SU-DHL-6 (cell line): Measurements from ENCODE around the gene PLPP3.

Experiments used
- H2AFZ ChIP-seq: fragments of 200-600 bp; sonication (generic); 2 replicates; pipeline ENCODE4 v1.6.1; 2014; ENCODE audit warnings: low read depth, mild to moderate bottlenecking, moderate library complexity, mixed read lengths, antibody characterized with exemption, low read length; ENCODE audit not compliant: severe bottlenecking
- H3F3A ChIP-seq: fragments of 200-600 bp; shearing (Covaris generic); 2 replicates; pipeline ENCODE4 v1.6.0; 2016; ENCODE audit warnings: antibody characterized with exemption, mild to moderate bottlenecking; ENCODE audit not compliant: insufficient read depth
- H3K27ac ChIP-seq: fragments of 200-600 bp; sonication (generic); 2 replicates; pipeline ENCODE4 v1.5.1; 2016; ENCODE audit warnings: low read depth, mild to moderate bottlenecking, low read length, moderate library complexity, mixed read lengths
- H3K27me3 ChIP-seq: fragments of 200-600 bp; sonication (generic), shearing (Covaris generic); 2 replicates; pipeline ENCODE4 v1.6.0; 2014; ENCODE audit warnings: mild to moderate bottlenecking, low read length
- H3K36me3 ChIP-seq: fragments of 200-600 bp; sonication (generic); 2 replicates; pipeline ENCODE4 v1.6.1; 2014; ENCODE audit warnings: mild to moderate bottlenecking, low read length, mixed read lengths
- H3K4me2 ChIP-seq: fragments of 300-600, 200-600 bp; shearing (Covaris generic), sonication (generic); 2 replicates; pipeline ENCODE4 v1.6.0; 2014; ENCODE audit warnings: low read length, low read depth, mild to moderate bottlenecking; ENCODE audit not compliant: poor library complexity, severe bottlenecking
- H3K4me3 ChIP-seq: fragments of 200-600 bp; sonication (generic); 2 replicates; pipeline ENCODE4 v1.5.1; 2014; ENCODE audit warnings: antibody characterized with exemption, low read length, mild to moderate bottlenecking, mixed read lengths; ENCODE audit not compliant: insufficient read depth, poor library complexity, severe bottlenecking
- H3K79me2 ChIP-seq: fragments of 200-600 bp; sonication (generic); 2 replicates; pipeline ENCODE4 v1.6.1; 2014; ENCODE audit warnings: mild to moderate bottlenecking, low read length, moderate library complexity; ENCODE audit not compliant: insufficient read depth
- H3K9ac ChIP-seq: fragments of 200-600 bp; sonication (generic); 2 replicates; pipeline ENCODE4 v1.7.0; 2014; ENCODE audit warnings: mild to moderate bottlenecking, low read length
- H3K9me2 ChIP-seq: fragments of 200-600 bp; sonication (generic); replicated peaks from 2 replicates; pipeline ENCODE4 v1.6.1; 2014; ENCODE audit warnings: low read length; ENCODE audit not compliant: insufficient read depth
- H3K9me3 ChIP-seq: fragments of 200-600 bp; sonication (generic); 2 replicates; pipeline ENCODE4 v1.6.1; 2014; ENCODE audit warnings: low read length, mixed read lengths; ENCODE audit not compliant: insufficient read depth
- H4K20me1 ChIP-seq: fragments of 200-600 bp; sonication (generic); 2 replicates; pipeline ENCODE4 v1.6.1; 2014; ENCODE audit warnings: low read depth, mild to moderate bottlenecking, antibody characterized with exemption, low read length, moderate library complexity, mixed read lengths
- EZH2phosphoT487 ChIP-seq: fragments of 200-600 bp; sonication (generic), shearing (Covaris generic); conservative IDR thresholded peaks from 2 replicates; pipeline ENCODE4 v1.6.1; 2018; ENCODE audit warnings: mild to moderate bottlenecking, antibody characterized with exemption, low read length, moderate library complexity, mixed read lengths
- TF ChIP-seq, protein P1 (sequence below): fragments of 200-600 bp; sonication (generic); IDR thresholded peaks from one replicate; pipeline ENCODE4 v1.5.1; 2017; ENCODE audit warnings: antibody characterized with exemption, mild to moderate bottlenecking, low read length, moderate library complexity; ENCODE audit not compliant: insufficient read depth, poor library complexity, severe bottlenecking

PLPP3 gene

GRCh38 chr1:56548571-56548970 is 30.8 kb downstream of the PLPP3 start:
- Histone ChIP-seq H3K9me2 (no peaks in the 10 kb centered on the region), H3K27ac (no peak overlapping the region), H3K79me2 (no peaks in the 10 kb centered on the region), H4K20me1 (no peaks in the 10 kb centered on the region), H3K4me2 (no peak overlapping the region), H3K27me3 (no peaks in the 10 kb centered on the region), H2AFZ (no peak overlapping the region), H3K4me3 (no peak overlapping the region), H3F3A (no peaks in the 10 kb centered on the region), H3K9ac (no peak overlapping the region), H3K36me3 (no peaks in the 10 kb centered on the region), H3K9me3 (no peaks in the 10 kb centered on the region)
- TF ChIP-seq EZH2phosphoT487, result no peak
- TF ChIP-seq, protein P1, sequence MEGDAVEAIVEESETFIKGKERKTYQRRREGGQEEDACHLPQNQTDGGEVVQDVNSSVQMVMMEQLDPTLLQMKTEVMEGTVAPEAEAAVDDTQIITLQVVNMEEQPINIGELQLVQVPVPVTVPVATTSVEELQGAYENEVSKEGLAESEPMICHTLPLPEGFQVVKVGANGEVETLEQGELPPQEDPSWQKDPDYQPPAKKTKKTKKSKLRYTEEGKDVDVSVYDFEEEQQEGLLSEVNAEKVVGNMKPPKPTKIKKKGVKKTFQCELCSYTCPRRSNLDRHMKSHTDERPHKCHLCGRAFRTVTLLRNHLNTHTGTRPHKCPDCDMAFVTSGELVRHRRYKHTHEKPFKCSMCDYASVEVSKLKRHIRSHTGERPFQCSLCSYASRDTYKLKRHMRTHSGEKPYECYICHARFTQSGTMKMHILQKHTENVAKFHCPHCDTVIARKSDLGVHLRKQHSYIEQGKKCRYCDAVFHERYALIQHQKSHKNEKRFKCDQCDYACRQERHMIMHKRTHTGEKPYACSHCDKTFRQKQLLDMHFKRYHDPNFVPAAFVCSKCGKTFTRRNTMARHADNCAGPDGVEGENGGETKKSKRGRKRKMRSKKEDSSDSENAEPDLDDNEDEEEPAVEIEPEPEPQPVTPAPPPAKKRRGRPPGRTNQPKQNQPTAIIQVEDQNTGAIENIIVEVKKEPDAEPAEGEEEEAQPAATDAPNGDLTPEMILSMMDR, result no peak

DNA sequence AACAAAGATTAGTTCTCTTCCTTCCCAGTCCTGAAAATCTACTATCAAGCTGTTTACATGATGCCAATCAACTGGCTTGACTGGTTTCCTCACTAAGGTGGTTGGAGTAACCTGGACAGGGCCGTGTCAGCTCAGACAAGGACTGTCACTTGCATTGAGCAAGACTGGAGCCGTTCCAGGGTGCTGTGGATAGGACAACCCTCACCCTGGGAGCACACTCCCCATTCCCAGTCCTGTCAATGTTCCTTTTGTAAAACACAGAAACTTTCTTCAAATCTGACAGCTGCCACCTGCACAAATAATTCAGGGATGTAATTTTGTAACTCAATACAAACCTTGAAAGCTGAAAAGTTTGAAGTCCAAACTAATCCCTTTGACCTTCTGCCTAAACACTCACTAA is 31.4 kb downstream of the PLPP3 start:
- H3K4me2 ChIP-seq, result no peak overlapping the region
- no peak overlapping the region for H3K27ac ChIP-seq
- no peaks in the 10 kb centered on the region for H3K36me3 ChIP-seq
- no peaks in the 10 kb centered on the region for H3K9me2 ChIP-seq
- TF ChIP-seq, protein P1, result no peak
- TF ChIP-seq EZH2phosphoT487, result no peak
- H3K4me3 ChIP-seq, result no peak overlapping the region
- no peaks in the 10 kb centered on the region for H4K20me1 ChIP-seq
- no peaks in the 10 kb centered on the region for H3K27me3 ChIP-seq
- H3F3A ChIP-seq, result no peaks in the 10 kb centered on the region
- H3K9me3 ChIP-seq, result no peaks in the 10 kb centered on the region
- no peak overlapping the region for H3K9ac ChIP-seq
- H3K79me2 ChIP-seq, result no peaks in the 10 kb centered on the region
- H2AFZ ChIP-seq, result no peak overlapping the region

DNA sequence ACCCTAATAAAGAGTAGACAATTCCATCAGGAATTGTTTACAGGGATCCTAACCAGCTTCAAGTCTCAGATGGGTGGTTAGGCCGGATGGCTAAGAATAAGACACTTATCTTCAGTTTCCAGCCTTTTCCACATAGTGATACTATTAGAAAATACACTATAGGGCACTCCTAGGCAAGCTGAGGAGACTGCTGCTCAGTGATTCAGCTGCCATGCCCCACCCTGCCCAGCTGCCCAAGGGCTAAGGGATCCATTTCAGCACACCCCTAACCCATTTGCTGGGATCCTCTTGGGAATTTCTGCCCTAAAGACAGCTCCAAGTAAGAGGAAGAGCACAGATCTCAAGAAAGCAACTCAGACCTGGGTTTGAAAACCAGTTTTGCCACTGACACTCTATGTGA is 31.9 kb downstream of the PLPP3 start:
- Histone ChIP-seq H2AFZ (no peak overlapping the region), H3K36me3 (no peaks in the 10 kb centered on the region), H3K4me3 (no peak overlapping the region), H3K27ac (no peak overlapping the region), H3K27me3 (no peaks in the 10 kb centered on the region), H3K79me2 (no peaks in the 10 kb centered on the region), H3F3A (no peaks in the 10 kb centered on the region), H3K9ac (no peak overlapping the region), H4K20me1 (no peaks in the 10 kb centered on the region), H3K4me2 (no peak overlapping the region), H3K9me2 (no peaks in the 10 kb centered on the region), H3K9me3 (no peaks in the 10 kb centered on the region)
- TF ChIP-seq EZH2phosphoT487, result no peak
- TF ChIP-seq, protein P1, result no peak
